ENCODE measurements around the gene WSB1.

The WSB1 gene

GRCh38 chr17:27257031-27257357 is 36.9 kb upstream of the WSB1 start:
- no peak for TF ChIP-seq CREB5 (CRISPR knock-in tag; IDR thresholded peaks at IDR 0.05; ENCODE audit: low read depth)
- no peak for TF ChIP-seq ZC3H10 (CRISPR knock-in tag; IDR thresholded peaks at IDR 0.05)
- TF ChIP-seq, protein P1, sequence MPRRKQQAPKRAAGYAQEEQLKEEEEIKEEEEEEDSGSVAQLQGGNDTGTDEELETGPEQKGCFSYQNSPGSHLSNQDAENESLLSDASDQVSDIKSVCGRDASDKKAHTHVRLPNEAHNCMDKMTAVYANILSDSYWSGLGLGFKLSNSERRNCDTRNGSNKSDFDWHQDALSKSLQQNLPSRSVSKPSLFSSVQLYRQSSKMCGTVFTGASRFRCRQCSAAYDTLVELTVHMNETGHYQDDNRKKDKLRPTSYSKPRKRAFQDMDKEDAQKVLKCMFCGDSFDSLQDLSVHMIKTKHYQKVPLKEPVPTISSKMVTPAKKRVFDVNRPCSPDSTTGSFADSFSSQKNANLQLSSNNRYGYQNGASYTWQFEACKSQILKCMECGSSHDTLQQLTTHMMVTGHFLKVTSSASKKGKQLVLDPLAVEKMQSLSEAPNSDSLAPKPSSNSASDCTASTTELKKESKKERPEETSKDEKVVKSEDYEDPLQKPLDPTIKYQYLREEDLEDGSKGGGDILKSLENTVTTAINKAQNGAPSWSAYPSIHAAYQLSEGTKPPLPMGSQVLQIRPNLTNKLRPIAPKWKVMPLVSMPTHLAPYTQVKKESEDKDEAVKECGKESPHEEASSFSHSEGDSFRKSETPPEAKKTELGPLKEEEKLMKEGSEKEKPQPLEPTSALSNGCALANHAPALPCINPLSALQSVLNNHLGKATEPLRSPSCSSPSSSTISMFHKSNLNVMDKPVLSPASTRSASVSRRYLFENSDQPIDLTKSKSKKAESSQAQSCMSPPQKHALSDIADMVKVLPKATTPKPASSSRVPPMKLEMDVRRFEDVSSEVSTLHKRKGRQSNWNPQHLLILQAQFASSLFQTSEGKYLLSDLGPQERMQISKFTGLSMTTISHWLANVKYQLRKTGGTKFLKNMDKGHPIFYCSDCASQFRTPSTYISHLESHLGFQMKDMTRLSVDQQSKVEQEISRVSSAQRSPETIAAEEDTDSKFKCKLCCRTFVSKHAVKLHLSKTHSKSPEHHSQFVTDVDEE (CRISPR knock-in tag; IDR thresholded peaks at IDR 0.05): no peak
- TF ChIP-seq SNAI2 (CRISPR knock-in tag; IDR thresholded peaks at IDR 0.05): no peak
- no peak for TF ChIP-seq ESRRG (CRISPR knock-in tag; IDR thresholded peaks at IDR 0.05)
- TF ChIP-seq POU6F1 (CRISPR knock-in tag; IDR thresholded peaks at IDR 0.05; ENCODE audit: borderline replicate concordance, low read depth): no peak
- TF ChIP-seq RARB (CRISPR knock-in tag; IDR thresholded peaks at IDR 0.05): no peak
- TF ChIP-seq BACH2 (CRISPR knock-in tag; IDR thresholded peaks at IDR 0.05; ENCODE audit: borderline replicate concordance): no peak
- TF ChIP-seq ARNTL (CRISPR knock-in tag; IDR thresholded peaks at IDR 0.05; ENCODE audit: borderline replicate concordance, low read depth): no peak
- no peak for TF ChIP-seq CSDC2 (CRISPR knock-in tag; IDR thresholded peaks at IDR 0.05)
- no peak for TF ChIP-seq ZNF565 (CRISPR knock-in tag; conservative IDR thresholded peaks at IDR 0.05; ENCODE audit: low read depth)
- no peak for TF ChIP-seq ZFP30 (CRISPR knock-in tag; IDR thresholded peaks at IDR 0.05)
- no peak for TF ChIP-seq OSR1 (CRISPR knock-in tag; IDR thresholded peaks at IDR 0.05)
- no peak for TF ChIP-seq PPARA (CRISPR knock-in tag; IDR thresholded peaks at IDR 0.05; ENCODE audit: borderline replicate concordance)
- TF ChIP-seq ZNF8 (CRISPR knock-in tag; IDR thresholded peaks at IDR 0.05): no peak
- no peak for TF ChIP-seq GLIS3 (CRISPR knock-in tag; IDR thresholded peaks at IDR 0.05)
- TF ChIP-seq TCF4 (CRISPR knock-in tag; IDR thresholded peaks at IDR 0.05; ENCODE audit: borderline replicate concordance): no peak
- no peak for TF ChIP-seq CSRNP3 (CRISPR knock-in tag; IDR thresholded peaks at IDR 0.05)
- TF ChIP-seq ZFP3 (CRISPR knock-in tag; IDR thresholded peaks at IDR 0.05): no peak
- ATAC-seq: no peak

- no peak for ATAC-seq
- TF ChIP-seq, protein P1 (CRISPR knock-in tag; IDR thresholded peaks at IDR 0.05): no peak
- no peak for TF ChIP-seq ZNF8 (CRISPR knock-in tag; IDR thresholded peaks at IDR 0.05)
- no peak for TF ChIP-seq PATZ1 (CRISPR knock-in tag; IDR thresholded peaks at IDR 0.05; ENCODE audit: borderline replicate concordance)
- no peak for TF ChIP-seq SNAI2 (CRISPR knock-in tag; IDR thresholded peaks at IDR 0.05)
- no peak for TF ChIP-seq POU6F1 (CRISPR knock-in tag; IDR thresholded peaks at IDR 0.05; ENCODE audit: borderline replicate concordance, low read depth)
- no peak for TF ChIP-seq PPARA (CRISPR knock-in tag; IDR thresholded peaks at IDR 0.05; ENCODE audit: borderline replicate concordance)
- TF ChIP-seq CSDC2 (CRISPR knock-in tag; IDR thresholded peaks at IDR 0.05): no peak
- no peak for TF ChIP-seq ESRRG (CRISPR knock-in tag; IDR thresholded peaks at IDR 0.05)
- TF ChIP-seq CREB5 (CRISPR knock-in tag; IDR thresholded peaks at IDR 0.05; ENCODE audit: low read depth): no peak
- TF ChIP-seq ZNF565 (CRISPR knock-in tag; conservative IDR thresholded peaks at IDR 0.05; ENCODE audit: low read depth): no peak
- TF ChIP-seq TCF4 (CRISPR knock-in tag; IDR thresholded peaks at IDR 0.05; ENCODE audit: borderline replicate concordance): no peak
- no peak for TF ChIP-seq ARNTL (CRISPR knock-in tag; IDR thresholded peaks at IDR 0.05; ENCODE audit: borderline replicate concordance, low read depth)
- no peak for TF ChIP-seq GLIS3 (CRISPR knock-in tag; IDR thresholded peaks at IDR 0.05)
- TF ChIP-seq TOX (CRISPR knock-in tag; IDR thresholded peaks at IDR 0.05; ENCODE audit: borderline replicate concordance): no peak
- no peak for TF ChIP-seq OSR1 (CRISPR knock-in tag; IDR thresholded peaks at IDR 0.05)
- TF ChIP-seq ZC3H10 (CRISPR knock-in tag; IDR thresholded peaks at IDR 0.05): no peak
- TF ChIP-seq ZFP3 (CRISPR knock-in tag; IDR thresholded peaks at IDR 0.05): no peak
- no peak for TF ChIP-seq ZNF70 (CRISPR knock-in tag; IDR thresholded peaks at IDR 0.05)
Measured at GRCh38 chr17:27259356-27259755, 34.6 kb upstream of the WSB1 start.
